Erythroblast (primary cell): ENCODE results near the gene GPR107.

Experiments
- GATA1 ChIP-seq: IDR thresholded peaks from 2 replicates; pipeline ENCODE4 v1.6.1; 2011; ENCODE audit warnings: low read depth, mild to moderate bottlenecking, control low read depth, low read length, moderate library complexity
- POLR2A ChIP-seq: IDR thresholded peaks from 2 replicates; pipeline ENCODE4 v1.6.1; 2011; ENCODE audit warnings: mild to moderate bottlenecking, low read length

DNA sequence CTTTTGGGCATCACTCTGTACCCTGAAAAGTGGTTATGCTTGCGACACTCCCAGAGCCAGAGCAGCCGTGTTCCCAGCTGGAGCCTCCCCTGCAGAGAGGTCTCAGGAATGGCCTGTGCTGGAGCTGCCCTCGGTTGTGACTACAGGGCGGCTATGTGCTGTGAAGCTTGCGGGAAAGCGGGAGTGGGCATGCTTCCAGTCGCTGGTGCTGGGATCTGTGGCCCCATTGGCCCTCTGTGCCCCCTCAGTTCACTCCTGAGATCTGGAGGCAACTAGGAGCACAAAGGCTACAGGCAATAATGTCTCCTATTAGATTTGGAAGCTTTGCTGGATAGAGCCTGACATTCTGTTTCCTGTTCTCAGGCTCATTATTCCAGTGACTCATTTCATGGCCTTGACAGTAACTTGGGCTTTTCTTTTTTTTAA is 56.9 kb downstream of the GPR107 start:
- TF ChIP-seq POLR2A (no peak), GATA1 (no peak)
